AG04449 (cell line): ENCODE results near the gene SEMA4C.

ENCODE experiments used
- CTCF ChIA-PET: fragments of 350-600 bp; formaldehyde crosslinking; extraction: SDS; loops from one replicate; lab custom pipeline; 2021; ENCODE audit warnings: antibody characterized with exemption; lab: Yijun Ruan, JAX
- POLR2A ChIA-PET: fragments of 400-600, 350-600 bp; formaldehyde crosslinking; extraction: SDS; loops from one replicate; lab custom pipeline; 2020; ENCODE audit warnings: antibody characterized with exemption, inconsistent platforms; lab: Yijun Ruan, JAX
- DNase-seq: peaks from one replicate; pipeline ENCODE4 v3.0.0-alpha.2; 2010; ENCODE audit warnings: low read depth, low spot score
- H3K4me3 ChIP-seq: 2 replicates; pipeline ENCODE4 v1.5.1; 2011; ENCODE audit warnings: low read depth, mild to moderate bottlenecking, control low read depth, low read length
- CTCF ChIP-seq: IDR thresholded peaks from one replicate; pipeline ENCODE4 v1.5.1; 2011; ENCODE audit warnings: mild to moderate bottlenecking, moderate library complexity, low read length, control low read depth, inconsistent platforms; ENCODE audit not compliant: insufficient read depth; ENCODE audit errors: missing control alignments

The SEMA4C gene

GRCh38 chr2:96878171-96878570 is 8.3 kb upstream of the SEMA4C start:
- CTCF ChIA-PET: interaction anchor here (1.2 to 1.4 kb wide), 2 partner anchors 9 to 20 kb away, joined by 4 read pairs; partner anchors contain the start of gene ANKRD39
- H3K4me3 ChIP-seq: no peak overlapping the region
- no peak for DNase-seq
- TF ChIP-seq CTCF: no peak
- POLR2A ChIA-PET: no interaction called here

- ChIA-PET CTCF (interaction anchor here (1.2 to 1.4 kb wide), 2 partner anchors 9 to 19 kb away, joined by 4 read pairs; partner anchors contain the start of gene ANKRD39), POLR2A (no interaction called here)
- no peak overlapping the region for H3K4me3 ChIP-seq
- TF ChIP-seq CTCF: no peak
- DNase-seq: no peak
These were observed 7.8 kb upstream of the SEMA4C start for GRCh38 chr2:96877631-96878092.

- TF ChIP-seq CTCF: no peak
- no peak for DNase-seq
- POLR2A ChIA-PET: no interaction called here
- CTCF ChIA-PET: interaction anchor here (1.4 kb wide), 1 partner anchor 19 kb away, joined by 4 read pairs; the partner anchor contains the start of gene ANKRD39
- no peak overlapping the region for H3K4me3 ChIP-seq
These were observed 7.2 kb upstream of the SEMA4C start for GRCh38 chr2:96877042-96877451.

GRCh38 chr2:96876269-96877041 is 6.6 kb upstream of the SEMA4C start:
- ChIA-PET POLR2A (no interaction called here), CTCF (interaction anchor here (1.0 to 1.4 kb wide), 3 partner anchors 18 to 236 kb away, joined by 3 to 5 read pairs (median 4); partner anchors contain the start of genes ANKRD36 and ANKRD39)
- no peak for TF ChIP-seq CTCF

GRCh38 chr2:96875498-96876268 is 5.8 kb upstream of the SEMA4C start:
- POLR2A ChIA-PET: no interaction called here
- CTCF ChIA-PET: interaction anchor here (0.6 to 1.1 kb wide), 3 partner anchors 75 to 237 kb away, joined by 3 to 5 read pairs (median 3); partner anchors contain the start of gene ANKRD36
- no peak overlapping the region for H3K4me3 ChIP-seq
- TF ChIP-seq CTCF: no peak
- no peak for DNase-seq

More at GRCh38 chr2:96876269-96877041, 6.6 kb upstream of the SEMA4C start:
- DNase-seq: no peak
- no peak overlapping the region for H3K4me3 ChIP-seq
